Neural progenitor cell (in vitro differentiated cells): ENCODE measurements around the gene SDK1.

Experiments
- EZH2 ChIP-seq: fragments of 200-600 bp; sonication (generic); IDR thresholded peaks from 2 replicates; pipeline ENCODE4 v1.6.1; 2017; ENCODE audit warnings: antibody characterized with exemption, mild to moderate bottlenecking, moderate library complexity
- EZH2phosphoT487 ChIP-seq: fragments of 200-600 bp; sonication (generic); IDR thresholded peaks from 2 replicates; pipeline ENCODE4 v1.6.1; 2017; ENCODE audit warnings: antibody characterized with exemption
- TF ChIP-seq, protein P1 (sequence below): fragments of 200-600 bp; sonication (generic); IDR thresholded peaks from 2 replicates; pipeline ENCODE4 v1.5.1; 2017; ENCODE audit warnings: antibody characterized with exemption, mild to moderate bottlenecking

- TF ChIP-seq, protein P1, sequence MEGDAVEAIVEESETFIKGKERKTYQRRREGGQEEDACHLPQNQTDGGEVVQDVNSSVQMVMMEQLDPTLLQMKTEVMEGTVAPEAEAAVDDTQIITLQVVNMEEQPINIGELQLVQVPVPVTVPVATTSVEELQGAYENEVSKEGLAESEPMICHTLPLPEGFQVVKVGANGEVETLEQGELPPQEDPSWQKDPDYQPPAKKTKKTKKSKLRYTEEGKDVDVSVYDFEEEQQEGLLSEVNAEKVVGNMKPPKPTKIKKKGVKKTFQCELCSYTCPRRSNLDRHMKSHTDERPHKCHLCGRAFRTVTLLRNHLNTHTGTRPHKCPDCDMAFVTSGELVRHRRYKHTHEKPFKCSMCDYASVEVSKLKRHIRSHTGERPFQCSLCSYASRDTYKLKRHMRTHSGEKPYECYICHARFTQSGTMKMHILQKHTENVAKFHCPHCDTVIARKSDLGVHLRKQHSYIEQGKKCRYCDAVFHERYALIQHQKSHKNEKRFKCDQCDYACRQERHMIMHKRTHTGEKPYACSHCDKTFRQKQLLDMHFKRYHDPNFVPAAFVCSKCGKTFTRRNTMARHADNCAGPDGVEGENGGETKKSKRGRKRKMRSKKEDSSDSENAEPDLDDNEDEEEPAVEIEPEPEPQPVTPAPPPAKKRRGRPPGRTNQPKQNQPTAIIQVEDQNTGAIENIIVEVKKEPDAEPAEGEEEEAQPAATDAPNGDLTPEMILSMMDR: no peak
- no peak for TF ChIP-seq EZH2
- no peak for TF ChIP-seq EZH2phosphoT487
Observed at GRCh38 chr7:3439333-3440030, 138.4 kb downstream of the SDK1 start.
